GM18499 (cell line): Measurements from ENCODE around the gene ABCC1.

Experiments used
- ATAC-seq: cut with Tn5 transposase; IDR thresholded peaks from one replicate; pipeline ENCODE4 v1.9.1; 2021; ENCODE audit warnings: moderate number of reproducible peaks; ENCODE audit not compliant: insufficient read depth, unreplicated experiment

ABCC1 gene

GRCh38 chr16:16037970-16038369 lies 88.6 kb downstream of the ABCC1 start:
- ATAC-seq, result no peak

DNA sequence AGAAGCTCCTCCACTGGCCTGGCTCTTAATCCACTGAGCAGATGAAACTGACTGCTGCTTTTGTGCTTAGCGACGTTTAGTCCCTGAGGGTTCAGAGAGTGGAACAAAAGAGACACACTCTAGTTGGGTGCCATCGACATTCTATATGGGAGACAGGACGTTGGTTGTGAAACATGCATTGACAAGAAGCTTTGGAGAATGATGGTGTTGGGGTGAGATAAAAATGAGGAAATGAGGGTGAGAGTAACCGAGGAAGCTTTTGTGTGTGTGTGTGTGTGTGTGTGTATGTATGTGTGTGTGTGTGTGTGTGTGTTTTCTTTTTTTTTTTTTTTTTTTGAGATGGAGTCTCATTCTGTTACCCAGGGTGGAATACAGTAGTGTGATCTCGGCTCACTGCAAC lies 89.5 kb downstream of the ABCC1 start:
- ATAC-seq, result no peak

- ATAC-seq, result no peak
Observed at GRCh38 chr16:16041196-16041892, 91.9 kb downstream of the ABCC1 start.

- ATAC-seq, result no peak
Observed at GRCh38 chr16:16042076-16042475, 92.7 kb downstream of the ABCC1 start.

DNA sequence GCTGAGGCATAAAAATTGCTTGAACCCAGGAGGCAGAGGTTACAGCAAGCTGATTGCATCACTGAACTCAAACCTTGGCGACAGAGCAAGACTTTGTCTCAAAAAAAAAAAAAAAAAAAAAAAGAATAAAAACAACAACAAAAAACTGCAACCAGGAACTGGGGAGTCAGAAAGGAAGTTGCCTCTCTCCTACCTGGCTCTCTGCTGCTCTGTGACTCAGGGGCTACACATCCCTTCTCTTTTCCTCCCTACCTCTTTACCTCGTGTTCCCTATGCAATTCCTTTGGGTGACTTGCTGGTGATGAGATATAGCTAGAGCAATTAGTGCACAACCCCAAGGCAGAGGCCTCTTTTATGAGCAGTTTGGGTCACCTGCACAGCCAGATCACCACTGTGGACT lies 95.9 kb downstream of the ABCC1 start:
- no peak for ATAC-seq

DNA sequence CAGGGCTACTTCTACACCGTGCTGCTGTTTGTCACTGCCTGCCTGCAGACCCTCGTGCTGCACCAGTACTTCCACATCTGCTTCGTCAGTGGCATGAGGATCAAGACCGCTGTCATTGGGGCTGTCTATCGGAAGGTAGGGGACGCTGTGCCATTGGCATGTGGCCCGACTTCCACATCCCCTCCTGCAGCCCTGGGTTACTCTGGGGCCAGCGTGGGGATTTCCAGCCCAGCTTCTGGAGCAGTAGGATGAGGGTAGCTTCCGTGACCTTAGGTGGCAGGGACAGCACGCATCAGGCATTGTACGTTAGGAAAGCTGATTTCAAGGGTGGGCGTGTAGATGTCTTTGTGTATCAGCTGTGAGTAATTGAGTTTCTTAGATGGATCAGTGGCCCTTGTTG lies 96.5 kb downstream of the ABCC1 start:
- ATAC-seq, result no peak

DNA sequence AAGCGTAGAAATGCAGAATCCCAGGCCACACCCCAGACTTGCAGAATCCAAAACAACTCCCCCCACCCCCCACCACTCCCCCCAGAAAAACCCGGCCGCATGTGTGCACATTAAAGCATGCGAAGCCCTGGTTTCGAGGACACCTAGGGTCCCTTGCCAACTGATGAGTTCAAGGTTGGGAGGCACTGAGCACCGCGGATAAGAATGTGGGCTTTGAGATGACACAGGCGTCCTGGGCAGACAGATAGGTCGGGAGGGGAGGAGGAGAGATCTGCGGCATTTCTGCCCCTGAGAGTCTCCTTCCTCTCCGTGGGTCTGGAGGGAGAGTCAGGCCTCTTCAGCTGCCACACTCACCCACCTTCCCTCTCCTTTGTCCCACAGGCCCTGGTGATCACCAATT lies 98.3 kb downstream of the ABCC1 start:
- ATAC-seq, result no peak

DNA sequence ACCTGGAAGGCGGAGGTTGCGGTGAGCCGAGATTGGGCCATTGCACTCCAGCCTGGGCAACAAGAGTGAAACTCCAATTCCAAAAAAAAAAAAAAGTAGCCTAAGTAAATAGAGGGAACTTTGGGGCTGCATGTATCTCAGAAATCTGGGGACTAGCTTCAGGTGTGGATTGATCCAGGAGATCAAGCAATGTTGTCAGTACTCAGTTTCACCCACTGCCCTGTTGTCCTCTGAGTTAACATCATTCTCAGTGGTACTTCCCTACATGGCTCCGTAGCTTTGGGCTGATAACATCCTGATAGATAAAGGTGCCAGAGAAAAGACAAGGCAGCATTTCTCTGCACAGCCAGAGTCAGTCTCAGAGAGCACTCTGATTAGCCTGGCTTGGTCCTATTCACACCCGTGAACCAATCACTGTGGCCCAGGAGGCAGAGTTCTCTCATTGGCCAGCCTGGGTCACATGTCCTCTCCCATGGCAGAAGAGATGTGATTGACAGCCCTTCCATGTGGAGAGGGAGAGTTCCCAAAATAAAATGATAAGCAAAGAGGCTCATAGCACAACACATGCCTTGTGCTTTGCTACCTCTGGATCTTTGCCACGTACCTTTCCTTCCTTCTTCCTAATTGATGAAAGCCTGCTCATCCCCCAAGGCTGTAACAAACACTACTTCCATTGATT lies 99.6 kb downstream of the ABCC1 start:
- no peak for ATAC-seq

- no peak for ATAC-seq
Observed at GRCh38 chr16:16050106-16050505, 100.7 kb downstream of the ABCC1 start.

DNA sequence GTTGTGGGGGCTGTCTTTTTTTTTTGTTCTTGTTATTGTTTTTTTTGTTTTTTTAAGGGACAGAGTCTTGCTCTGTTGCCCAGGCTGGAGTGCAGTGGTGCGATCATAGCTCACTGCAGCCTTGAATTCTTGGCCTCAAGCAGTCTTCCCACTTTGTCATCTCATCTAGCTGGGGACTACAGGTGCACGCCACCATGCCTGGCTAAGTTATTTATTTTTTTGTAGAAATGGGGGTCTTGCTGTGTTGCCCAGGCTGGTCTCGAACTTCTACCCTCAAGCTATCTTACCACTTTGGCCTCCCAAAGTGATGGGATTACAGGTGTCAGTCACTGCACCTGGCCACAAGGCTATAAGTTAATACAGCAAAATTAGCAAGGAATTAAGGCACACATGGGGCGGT lies 101.7 kb downstream of the ABCC1 start:
- ATAC-seq, result no peak

DNA sequence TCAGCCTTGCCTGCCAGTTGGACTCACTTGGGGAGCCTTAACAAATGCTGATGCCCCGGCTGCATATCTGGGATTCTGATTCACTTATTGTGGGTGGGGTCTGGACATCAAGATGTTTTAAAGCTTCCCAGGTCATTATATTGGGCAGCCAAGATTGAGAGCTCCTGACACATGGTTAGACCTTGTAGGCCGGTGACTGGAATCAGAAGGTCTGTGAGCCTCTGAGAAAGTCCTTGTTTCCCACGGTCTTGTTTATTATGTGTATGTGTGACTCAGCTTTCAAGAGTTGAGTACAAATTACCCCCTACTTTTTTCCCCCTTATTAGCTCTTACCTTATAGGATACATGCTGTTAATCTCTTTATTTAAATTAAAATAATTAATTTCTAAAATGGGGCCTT lies 103.5 kb downstream of the ABCC1 start:
- ATAC-seq, result no peak

GRCh38 chr16:16057102-16057501 lies 107.7 kb downstream of the ABCC1 start:
- no peak for ATAC-seq

DNA sequence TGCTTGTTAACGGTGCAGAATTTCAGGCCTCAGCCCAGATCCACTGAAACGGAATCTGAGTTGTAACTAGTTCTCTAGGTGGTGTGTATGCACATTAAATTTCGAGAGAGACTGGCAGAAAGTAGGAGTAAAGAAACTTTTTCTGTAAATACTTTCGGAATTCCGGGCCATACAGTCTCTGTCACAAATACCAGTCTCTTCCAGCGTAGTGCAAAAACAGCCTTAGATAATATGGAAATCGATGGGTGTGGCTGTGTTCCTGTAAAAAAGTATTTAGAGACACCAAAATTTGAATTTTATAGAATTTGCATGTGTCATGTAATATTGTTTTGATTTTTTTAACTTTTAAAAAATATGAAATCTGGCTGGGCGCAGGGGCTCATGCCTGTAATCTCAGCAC lies 109.7 kb downstream of the ABCC1 start:
- no peak for ATAC-seq

DNA sequence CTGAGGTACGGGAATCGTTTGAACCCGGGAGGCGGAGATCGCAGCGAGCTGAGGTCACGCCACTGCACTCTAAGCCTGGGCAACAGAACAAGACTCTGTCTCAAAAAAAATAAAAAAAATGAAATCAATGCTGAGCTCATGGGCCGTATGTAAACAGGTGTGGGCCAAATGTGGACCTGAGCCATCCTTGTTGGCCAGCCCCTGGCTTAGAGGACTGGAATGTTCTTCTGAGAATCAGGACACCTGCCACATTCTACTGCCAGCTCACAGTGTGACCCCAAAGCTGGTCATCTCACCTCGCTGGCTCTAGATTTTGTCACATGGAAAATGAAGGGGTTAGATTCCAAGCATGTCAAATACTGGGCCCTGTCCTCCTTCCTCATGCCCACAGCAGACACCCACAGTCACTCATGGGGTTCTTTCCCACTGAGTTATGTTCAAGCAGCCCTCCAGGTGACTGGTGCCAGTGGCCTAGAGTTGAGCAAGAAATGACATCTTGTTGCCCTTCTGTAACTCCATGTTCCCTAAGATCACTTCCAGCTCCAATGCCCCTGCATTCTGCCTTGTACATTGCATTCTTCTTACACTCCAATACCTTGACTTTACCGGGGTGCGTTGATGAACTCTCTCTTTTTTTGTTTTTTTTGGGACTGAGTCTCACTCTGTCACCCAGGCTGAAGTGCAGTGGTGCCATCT lies 110.6 kb downstream of the ABCC1 start:
- ATAC-seq, result no peak

- ATAC-seq, result no peak
Observed at GRCh38 chr16:16062023-16062937, 112.9 kb downstream of the ABCC1 start.

DNA sequence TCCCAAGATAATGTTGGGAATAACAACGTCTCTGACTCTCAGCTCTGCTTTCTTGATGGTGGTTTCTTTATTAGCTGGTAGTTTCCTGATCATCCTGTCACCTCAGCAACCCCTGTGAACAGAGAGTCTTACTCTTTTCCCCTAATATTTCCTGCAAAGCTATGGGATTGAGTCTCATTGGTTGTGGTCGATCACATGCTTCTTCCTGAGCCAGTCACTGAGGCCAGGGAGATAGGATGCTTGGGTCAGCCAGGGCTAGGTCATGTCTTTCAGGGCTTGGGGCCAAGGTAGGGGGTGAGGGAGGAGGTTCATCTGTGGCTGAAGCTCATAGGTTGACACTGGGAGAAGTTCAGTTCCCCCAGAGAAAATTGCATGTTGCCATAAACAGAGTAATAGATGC lies 114.3 kb downstream of the ABCC1 start:
- no peak for ATAC-seq

DNA sequence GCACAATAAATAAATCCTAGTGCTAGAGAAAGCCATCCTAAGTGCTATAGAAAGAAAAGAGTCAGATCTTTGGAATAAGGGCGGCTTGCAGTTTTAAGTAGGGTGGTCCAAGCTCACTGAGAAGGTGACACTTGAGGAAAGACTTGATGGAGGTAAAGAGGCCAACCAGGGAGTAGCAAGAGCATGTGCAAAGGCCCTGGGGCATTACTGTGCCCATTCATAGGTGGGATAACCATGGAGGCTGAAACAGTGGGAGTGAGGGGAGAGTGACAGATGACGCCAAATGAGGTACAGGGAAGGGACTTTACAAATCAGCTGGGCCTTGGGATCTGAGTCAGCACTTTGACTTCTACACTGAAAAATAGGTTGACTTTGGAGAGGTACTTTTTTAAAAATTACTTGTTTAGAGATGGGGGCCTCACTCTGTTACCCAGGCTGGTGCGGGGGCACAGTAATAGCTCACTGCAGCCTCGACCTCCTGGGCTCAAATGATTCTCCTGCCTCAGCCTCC lies 115.5 kb downstream of the ABCC1 start:
- no peak for ATAC-seq

DNA sequence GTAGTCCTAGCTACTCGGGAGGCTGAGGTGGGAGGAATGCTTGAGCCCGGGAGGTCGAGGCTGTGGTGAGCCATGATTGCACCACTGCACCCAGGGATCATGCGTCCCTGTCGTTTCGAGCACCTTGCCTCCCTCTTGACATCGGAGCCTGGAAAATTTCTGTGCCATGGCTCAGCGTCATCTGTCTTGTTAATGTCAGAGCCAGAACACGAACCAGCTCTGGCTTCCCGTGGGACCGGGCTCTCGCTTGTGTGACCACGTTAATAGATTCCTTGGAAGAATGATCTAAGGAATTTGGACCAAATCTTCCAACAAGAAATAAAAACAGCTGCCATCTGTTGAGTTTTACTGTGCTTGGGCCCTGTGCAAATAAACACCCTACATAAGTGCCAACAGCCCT lies 117.7 kb downstream of the ABCC1 start:
- ATAC-seq, result no peak

DNA sequence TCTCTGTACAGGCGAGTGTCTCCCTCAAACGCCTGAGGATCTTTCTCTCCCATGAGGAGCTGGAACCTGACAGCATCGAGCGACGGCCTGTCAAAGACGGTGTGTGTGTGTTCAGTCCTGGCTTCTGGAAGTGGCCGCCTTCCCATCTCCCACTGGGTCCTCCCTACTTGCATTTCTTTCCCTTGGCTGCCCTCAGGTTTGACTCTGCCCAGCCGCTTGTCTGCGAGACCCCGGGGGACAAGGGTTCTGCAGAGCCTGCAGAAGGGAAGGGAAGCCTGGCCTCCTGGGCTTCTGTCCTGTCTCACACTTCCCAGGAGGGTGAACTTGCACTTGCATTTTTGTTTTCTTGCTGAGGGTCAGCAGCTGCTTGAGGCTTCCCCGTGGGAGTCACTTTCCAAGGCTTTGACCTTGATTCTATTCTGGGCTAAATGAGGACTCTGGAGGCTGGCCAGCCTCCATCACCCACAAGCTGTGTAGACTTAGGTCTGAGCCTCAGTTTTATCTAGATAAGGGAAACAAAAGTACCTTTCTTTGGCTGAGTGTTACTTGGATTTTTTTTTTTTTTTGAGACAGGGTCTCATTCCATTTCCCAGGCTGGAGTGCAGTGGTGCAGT lies 122.3 kb downstream of the ABCC1 start:
- no peak for ATAC-seq

GRCh38 chr16:16073001-16073545 lies 123.7 kb downstream of the ABCC1 start:
- no peak for ATAC-seq
